Cardiac fibroblast (primary cell): Measurements from ENCODE around the gene FAHD1.

Source experiments
- DNase-seq, 2 donors: peaks; one replicate each; pipeline versions ENCODE4 v3.0.0 to v3.0.0-alpha.2; 2010; ENCODE audit warnings: low read depth in 2 of 2
- H3K4me3 ChIP-seq, 2 donors: replicated peaks in 1 of 2; 1 replicate in 1 of 2; 2 replicates in 1 of 2; pipeline ENCODE4 v1.5.1; 2011; ENCODE audit warnings: low read depth in 2 of 2, low read length in 2 of 2, mild to moderate bottlenecking in 2 of 2, moderate library complexity in 1 of 2
- TF ChIP-seq, protein P1 (sequence below): IDR thresholded peaks from one replicate; pipeline ENCODE4 v1.5.1; 2011; ENCODE audit warnings: low read depth, mild to moderate bottlenecking, low read length, inconsistent platforms

FAHD1 gene

DNA sequence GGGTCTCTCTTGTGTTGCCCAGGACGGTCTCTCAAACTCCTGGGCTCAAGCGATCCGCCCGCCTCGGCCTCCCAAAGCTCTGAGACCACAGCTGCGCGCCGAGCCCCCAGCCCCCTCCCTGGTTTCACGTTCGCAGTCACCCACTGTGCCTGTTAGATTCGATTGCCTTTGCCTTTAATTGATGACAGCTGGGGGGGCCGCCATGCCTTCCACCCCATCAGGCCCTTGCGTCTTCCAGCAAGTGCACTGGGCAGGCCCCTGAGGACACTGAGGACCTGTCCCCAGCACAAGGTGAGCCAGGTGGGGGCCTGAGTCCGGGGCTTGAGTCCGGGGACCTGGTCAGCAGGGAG, 36.8 kb upstream of the FAHD1 start:
- TF ChIP-seq, protein P1, sequence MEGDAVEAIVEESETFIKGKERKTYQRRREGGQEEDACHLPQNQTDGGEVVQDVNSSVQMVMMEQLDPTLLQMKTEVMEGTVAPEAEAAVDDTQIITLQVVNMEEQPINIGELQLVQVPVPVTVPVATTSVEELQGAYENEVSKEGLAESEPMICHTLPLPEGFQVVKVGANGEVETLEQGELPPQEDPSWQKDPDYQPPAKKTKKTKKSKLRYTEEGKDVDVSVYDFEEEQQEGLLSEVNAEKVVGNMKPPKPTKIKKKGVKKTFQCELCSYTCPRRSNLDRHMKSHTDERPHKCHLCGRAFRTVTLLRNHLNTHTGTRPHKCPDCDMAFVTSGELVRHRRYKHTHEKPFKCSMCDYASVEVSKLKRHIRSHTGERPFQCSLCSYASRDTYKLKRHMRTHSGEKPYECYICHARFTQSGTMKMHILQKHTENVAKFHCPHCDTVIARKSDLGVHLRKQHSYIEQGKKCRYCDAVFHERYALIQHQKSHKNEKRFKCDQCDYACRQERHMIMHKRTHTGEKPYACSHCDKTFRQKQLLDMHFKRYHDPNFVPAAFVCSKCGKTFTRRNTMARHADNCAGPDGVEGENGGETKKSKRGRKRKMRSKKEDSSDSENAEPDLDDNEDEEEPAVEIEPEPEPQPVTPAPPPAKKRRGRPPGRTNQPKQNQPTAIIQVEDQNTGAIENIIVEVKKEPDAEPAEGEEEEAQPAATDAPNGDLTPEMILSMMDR, result no peak

DNA sequence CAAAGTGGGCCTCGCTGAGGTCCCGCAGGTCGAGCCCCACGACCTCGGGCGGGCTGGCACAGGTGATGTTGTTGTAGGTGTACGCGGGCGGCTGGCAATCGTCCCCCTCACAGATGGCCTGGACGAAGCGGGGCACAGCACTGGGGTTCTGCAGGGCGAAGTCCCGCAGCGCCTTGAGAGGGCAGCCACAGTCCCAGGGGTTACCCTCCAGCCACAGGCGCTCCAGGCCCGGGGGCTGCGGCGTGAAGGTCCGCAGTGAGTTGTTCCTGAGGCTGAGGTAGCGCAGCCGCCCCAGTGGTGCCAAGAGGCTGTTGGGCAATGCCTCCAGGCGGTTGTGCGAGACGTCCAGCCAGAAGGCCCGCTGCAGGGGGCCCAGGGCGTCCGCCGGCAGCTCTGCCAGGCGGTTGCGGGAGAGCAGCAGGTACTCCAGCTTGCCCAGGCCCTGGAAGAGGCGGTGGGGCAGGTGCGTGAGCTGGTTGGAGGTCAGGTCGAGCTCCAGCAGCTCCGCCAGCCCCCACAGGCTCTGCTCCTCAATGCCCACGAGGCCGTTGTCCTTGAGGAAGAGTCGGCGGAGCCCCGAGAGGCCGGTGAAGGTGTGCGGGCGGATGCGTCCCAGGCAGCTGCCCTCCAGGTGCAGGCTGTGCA, 36.3 kb upstream of the FAHD1 start:
- TF ChIP-seq, protein P1, result no peak
- no peak overlapping the region for H3K4me3 ChIP-seq
- no peak for DNase-seq

More for the DNA sequence above, 36.8 kb upstream of the FAHD1 start:
- H3K4me3 ChIP-seq, result no peak overlapping the region
- no peak for DNase-seq

GRCh38 chr16:1791256-1791942, 35.6 kb upstream of the FAHD1 start:
- no peak for DNase-seq
- H3K4me3 ChIP-seq, result no peak overlapping the region
- TF ChIP-seq, protein P1, result no peak

DNA sequence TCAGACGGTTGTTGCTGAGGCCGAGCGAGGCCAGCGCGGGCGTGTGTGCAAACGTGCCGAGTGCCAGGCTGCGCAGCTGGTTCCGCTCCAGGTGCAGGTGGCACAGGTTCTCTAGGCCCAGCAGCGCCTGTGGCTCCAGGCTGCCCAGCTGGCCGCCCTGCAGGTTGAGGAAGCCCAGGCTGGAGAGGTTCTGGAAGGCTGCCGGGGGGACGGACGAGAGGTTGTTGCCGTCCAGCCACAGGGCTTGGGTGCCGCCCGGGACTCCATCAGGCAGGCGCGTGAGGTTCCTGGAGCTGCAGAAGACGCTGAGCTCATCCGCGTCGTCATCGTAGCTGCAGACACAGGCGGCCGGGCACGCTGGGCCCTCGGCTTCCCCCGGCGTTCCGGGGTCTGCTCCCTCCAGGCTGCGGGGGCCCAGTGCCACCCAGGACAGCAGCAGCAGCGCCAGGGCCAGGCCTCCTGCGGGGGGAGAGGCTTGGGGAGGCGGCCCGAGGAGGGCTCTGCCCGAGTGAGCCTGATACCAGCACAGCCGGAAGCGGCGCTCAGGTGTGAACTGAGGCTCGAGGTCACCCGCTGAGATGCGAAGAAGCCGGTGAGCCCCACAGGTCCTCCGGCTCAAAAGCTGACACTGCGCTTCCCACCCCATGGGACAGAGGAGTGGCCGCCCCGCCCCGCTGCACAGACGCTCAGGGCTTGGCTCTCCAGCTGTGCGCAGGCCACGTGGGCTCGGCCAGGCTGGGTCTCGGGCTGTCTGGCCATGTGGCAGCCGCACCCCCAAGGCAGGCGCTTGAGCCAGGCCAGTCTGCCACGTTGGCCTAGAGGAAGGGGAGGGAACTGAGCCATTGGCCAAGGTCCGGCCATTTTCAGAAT, 34.8 kb upstream of the FAHD1 start:
- TF ChIP-seq, protein P1, result no peak
- no peak for DNase-seq
- no peak overlapping the region for H3K4me3 ChIP-seq

- TF ChIP-seq, protein P1, result no peak
- H3K4me3 ChIP-seq, result no peak overlapping the region
- no peak for DNase-seq
Measured at GRCh38 chr16:1792836-1793577, 34.0 kb upstream of the FAHD1 start.

- TF ChIP-seq, protein P1, result no peak
- H3K4me3 ChIP-seq, result no peak within 1 kb of the TSS
- DNase-seq, result no peak
Measured at GRCh38 chr16:1793578-1794220, 33.3 kb upstream of the FAHD1 start, which contains the start of gene IGFALS. TSS of gene IGFALS (minus strand) at chr16:1793705. CDS start at chr16:1793652, 53 bp downstream.
